ENCODE data around the gene ABI1. TPM values are rescaled to one million over a fixed set of nuclear protein-coding genes. Genes with fewer than 3 reads are reported as not detected.

ABI1 gene
- total and polyA plus RNA-seq, 2 donors (not counting 3 experiments of a cell fraction or from before 2014, with no cell fraction given): 58.8 to 59.1 TPM

GRCh38 chr10:26855186-26855585 lies 5.6 kb downstream of the ABI1 start:
- H3K9me3 ChIP-seq (replicated peaks; ENCODE audit: control insufficient read depth, insufficient read depth, low read length): no peaks in the 10 kb centered on the region
- dilution Hi-C loops (cut with MboI; ENCODE audit: extremely low pct_ligation_motif_present, low sequenced_read_pairs): no loop called here
- no peaks in the 10 kb centered on the region for H3K9me1 ChIP-seq (replicated peaks; ENCODE audit: control insufficient read depth, extremely low read depth, insufficient read depth, low read length)
- H3K9ac ChIP-seq (replicated peaks; ENCODE audit: extremely low read depth, insufficient read depth, low read length): no peak overlapping the region
- BruUV-seq (replicated peaks): no TSS peak
- H3K79me2 ChIP-seq (ENCODE audit: control insufficient read depth, insufficient read depth, low read length): peaks cover 91% of the 10 kb centered on the region
- ChIA-PET POLR2A (no interaction called here), CTCF (no interaction called here)
- TF ChIP-seq JUN (IDR thresholded peaks at IDR 0.05; ENCODE audit: borderline replicate concordance, insufficient read depth, insufficient read length, low read depth): no peak
- TF ChIP-seq GATA2 (IDR thresholded peaks at IDR 0.05; ENCODE audit: insufficient read depth, insufficient read length, low read depth, low read length): no peak
- no peak for TF ChIP-seq FOS (IDR thresholded peaks at IDR 0.05; ENCODE audit: borderline replicate concordance, insufficient read depth, low read length)
- no peak for TF ChIP-seq POLR2A (IDR thresholded peaks at IDR 0.05; ENCODE audit: low read depth, low read length)
- TF ChIP-seq MAX (IDR thresholded peaks at IDR 0.05; ENCODE audit: insufficient read depth, insufficient read length): no peak
- TF ChIP-seq POLR2AphosphoS5 (IDR thresholded peaks at IDR 0.05; ENCODE audit: insufficient read depth, low read depth, low read length): no peak
- TF ChIP-seq EZH2 (IDR thresholded peaks at IDR 0.05; ENCODE audit: borderline replicate concordance, low read depth, low read length, severe bottlenecking): no peak
- no peak for TF ChIP-seq MYC (IDR thresholded peaks at IDR 0.05; ENCODE audit: low read depth, low read length)
- TF ChIP-seq, protein P1, sequence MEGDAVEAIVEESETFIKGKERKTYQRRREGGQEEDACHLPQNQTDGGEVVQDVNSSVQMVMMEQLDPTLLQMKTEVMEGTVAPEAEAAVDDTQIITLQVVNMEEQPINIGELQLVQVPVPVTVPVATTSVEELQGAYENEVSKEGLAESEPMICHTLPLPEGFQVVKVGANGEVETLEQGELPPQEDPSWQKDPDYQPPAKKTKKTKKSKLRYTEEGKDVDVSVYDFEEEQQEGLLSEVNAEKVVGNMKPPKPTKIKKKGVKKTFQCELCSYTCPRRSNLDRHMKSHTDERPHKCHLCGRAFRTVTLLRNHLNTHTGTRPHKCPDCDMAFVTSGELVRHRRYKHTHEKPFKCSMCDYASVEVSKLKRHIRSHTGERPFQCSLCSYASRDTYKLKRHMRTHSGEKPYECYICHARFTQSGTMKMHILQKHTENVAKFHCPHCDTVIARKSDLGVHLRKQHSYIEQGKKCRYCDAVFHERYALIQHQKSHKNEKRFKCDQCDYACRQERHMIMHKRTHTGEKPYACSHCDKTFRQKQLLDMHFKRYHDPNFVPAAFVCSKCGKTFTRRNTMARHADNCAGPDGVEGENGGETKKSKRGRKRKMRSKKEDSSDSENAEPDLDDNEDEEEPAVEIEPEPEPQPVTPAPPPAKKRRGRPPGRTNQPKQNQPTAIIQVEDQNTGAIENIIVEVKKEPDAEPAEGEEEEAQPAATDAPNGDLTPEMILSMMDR (IDR thresholded peaks at IDR 0.05; ENCODE audit: extremely low read depth in 1 of 2, insufficient read depth in 1 of 2, low read depth in 1 of 2, low read length in 2 of 2): no peak
- peaks cover 13% of the 10 kb centered on the region for H3K4me1 ChIP-seq (ENCODE audit: control insufficient read depth, extremely low read depth, insufficient read depth, low read length)
- intact Hi-C loops (cut with micrococcal nuclease): no loop called here
- H3K4me3 ChIP-seq (replicated peaks in 1 of 3; ENCODE audit: insufficient read depth in 1 of 3, low read depth in 1 of 3, low read length in 3 of 3): no peak overlapping the region
- peaks cover 4% of the 10 kb centered on the region for H4K20me1 ChIP-seq (replicated peaks; ENCODE audit: control insufficient read depth, extremely low read depth, insufficient read depth, low read length)
- H3K27ac ChIP-seq (ENCODE audit: insufficient read depth, low read depth, low read length): no peak overlapping the region
- peak overlapping the region; percentile 26 for H3K4me2 ChIP-seq (ENCODE audit: insufficient read depth, low read length)
- no peak overlapping the region for H2AFZ ChIP-seq (ENCODE audit: low read depth, low read length)
- DNase-seq (ENCODE audit: low read depth, low spot score): peak; percentile 58
- no peak for FAIRE-seq
- no peaks in the 10 kb centered on the region for H3K36me3 ChIP-seq (ENCODE audit: control insufficient read depth in 2 of 2, extremely low read depth in 1 of 2, insufficient read depth in 2 of 2, low read length in 2 of 2)
- H3K27me3 ChIP-seq (ENCODE audit: control insufficient read depth in 2 of 2, insufficient read depth in 2 of 2, low read length in 2 of 2): no peaks in the 10 kb centered on the region
